HG02588 (cell line): ENCODE results near the gene UTP3.
"Not testable (repeated sequence)": the region's sequence is repeated elsewhere in the genome, so short reads cannot be mapped to it uniquely, and the experiment has no call there.

Experiments used
- ATAC-seq: cut with Tn5 transposase; IDR thresholded peaks from one replicate; pipeline ENCODE4 v1.9.1; 2021; ENCODE audit warnings: mild to moderate bottlenecking, moderate library complexity; ENCODE audit not compliant: unreplicated experiment

UTP3 gene

DNA sequence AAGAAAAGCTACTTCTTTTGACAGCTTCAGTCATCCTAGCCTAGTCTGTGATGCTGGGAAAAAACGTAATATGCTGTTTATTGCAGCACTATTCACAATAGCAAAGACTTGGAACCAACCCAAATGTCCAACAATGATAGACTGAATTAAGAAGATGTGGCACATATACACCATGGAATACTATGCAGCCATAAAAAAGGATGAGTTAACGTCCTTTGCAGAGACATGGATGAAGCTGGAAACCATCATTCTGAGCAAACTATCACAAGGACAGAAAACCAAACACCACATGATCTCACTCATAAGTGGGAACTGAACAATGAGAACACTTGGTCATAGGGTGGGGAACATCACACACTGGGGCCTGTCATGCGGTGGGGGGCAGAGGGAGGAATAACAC is 6.2 kb upstream of the UTP3 start:
- ATAC-seq = not testable (repeated sequence)

DNA sequence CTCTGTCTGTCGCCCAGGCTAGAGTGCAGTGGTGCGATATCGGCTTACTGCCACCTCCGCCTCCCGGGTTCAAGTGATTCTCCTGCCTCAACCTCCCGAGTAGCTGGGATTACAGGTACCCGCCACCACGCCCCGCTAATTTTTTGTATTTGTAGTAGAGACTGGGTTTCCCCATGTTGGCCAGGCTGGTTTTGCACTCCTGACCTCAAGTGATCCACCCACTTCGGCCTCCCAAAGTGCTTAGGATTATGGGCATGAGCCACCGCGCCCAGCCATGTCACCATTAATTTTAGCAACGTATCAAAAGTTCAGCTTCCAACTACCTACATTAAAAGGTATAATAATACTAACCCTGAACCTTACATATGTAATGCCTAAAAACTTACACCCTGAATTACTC is 940 bp upstream of the UTP3 start:
- ATAC-seq = no peak

DNA sequence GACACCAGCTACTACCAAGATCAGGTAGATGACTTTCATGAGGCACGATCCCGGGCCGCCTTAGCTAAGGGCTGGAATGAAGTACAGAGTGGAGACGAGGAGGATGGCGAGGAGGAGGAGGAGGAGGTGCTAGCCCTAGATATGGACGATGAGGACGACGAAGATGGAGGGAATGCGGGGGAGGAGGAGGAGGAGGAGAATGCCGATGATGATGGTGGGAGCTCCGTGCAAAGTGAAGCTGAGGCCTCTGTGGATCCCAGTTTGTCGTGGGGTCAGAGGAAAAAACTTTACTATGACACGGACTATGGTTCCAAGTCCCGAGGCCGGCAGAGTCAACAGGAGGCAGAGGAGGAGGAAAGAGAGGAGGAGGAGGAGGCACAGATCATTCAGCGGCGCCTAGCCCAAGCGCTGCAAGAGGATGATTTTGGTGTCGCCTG is 481 bp downstream of the UTP3 start:
- peak; percentile 0 for ATAC-seq

DNA sequence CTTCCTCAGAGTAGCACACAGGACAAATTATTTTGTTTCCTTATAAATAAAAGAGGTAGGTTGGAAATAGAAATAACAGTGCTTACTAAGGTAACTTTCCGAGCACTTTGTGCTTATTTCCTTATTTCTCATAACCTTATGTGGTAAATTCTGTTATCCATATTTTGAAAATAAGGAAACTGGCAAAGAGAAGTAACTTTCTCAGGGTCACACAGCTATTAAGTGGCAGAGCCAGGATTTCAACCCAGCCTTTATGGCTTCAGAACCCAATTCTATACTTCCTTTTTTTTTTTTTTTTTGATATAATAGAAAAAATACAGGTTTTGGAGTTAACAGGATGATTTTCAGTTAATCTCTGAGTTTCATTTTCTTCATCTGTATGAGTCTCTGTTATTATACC is 3.3 kb downstream of the UTP3 start:
- no peak for ATAC-seq

DNA sequence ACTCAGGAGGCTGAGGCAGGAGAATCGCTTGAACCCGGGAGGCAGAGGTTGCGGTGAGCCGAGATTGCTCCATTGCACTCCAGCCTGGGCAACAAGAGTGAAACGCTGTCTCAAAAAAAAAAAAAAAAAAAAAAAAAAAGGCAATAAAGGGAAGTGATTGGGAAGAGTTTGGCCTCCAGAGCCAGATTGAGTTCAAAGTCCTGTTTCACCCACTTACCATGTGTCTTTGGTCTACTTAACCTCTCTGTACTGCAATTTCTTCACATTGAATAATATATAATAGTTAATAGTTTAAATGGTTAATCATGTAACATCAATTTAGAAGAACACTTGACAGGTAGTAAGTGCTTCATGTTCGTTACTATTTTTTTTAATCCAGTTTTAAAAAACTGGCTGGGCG is 6.3 kb downstream of the UTP3 start:
- ATAC-seq = not testable (repeated sequence)

DNA sequence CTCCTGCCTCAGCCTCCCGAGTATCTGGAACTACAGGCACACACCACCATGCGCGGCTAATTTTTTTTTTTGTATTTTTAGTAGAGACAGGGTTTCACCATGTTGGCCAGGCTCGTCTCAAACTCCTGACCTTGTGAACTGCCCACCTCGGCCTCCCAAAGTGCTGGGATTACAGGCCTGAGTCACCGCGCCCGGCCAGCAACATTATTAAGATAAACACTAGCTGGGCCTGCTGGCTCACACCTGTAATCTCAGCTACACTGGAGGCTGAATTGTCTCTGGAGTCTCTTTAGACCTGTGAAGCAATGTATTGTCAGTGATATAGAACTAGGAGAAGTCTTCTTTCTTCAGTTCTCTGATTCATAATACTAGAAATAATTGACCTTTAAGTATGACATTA is 10.1 kb downstream of the UTP3 start:
- not testable (repeated sequence) for ATAC-seq

DNA sequence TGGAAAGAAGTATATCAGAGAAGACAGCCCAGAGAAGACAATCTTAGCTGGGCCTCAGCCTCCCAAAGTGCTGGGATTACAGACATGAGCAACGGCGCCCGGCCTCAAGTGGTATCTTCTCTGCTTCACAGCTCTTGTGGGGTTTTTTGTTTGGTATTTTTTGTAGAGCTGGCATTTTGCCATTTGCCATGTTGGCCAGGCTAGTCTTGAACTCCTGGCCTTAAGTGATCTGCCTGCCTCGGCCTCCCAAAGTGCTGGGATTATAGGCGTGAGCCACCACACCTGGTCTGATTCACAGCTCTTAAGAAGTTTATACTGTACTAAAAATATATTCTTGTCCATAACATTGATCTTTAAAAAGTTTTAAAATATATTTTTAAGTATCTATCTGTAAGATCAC is 12.4 kb downstream of the UTP3 start:
- no peak for ATAC-seq

DNA sequence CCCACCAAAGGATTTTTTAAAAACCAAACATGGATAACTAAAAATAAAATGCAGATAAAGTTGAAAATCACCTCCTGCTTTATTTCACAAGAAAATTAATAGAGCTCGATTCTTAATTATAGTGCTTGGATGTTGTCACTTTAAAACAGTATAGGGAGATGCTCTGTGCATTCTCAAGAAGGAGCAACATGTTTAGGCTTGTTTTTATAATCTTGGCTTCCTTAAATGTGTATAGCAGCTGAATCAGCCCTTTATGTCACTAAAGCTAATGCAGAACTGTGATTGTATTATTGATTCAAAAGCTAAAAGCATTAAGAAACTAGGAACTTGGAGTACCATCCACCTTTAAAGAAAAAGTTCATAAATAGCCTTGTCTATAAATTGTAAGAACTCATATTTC is 12.9 kb downstream of the UTP3 start:
- ATAC-seq = no peak

DNA sequence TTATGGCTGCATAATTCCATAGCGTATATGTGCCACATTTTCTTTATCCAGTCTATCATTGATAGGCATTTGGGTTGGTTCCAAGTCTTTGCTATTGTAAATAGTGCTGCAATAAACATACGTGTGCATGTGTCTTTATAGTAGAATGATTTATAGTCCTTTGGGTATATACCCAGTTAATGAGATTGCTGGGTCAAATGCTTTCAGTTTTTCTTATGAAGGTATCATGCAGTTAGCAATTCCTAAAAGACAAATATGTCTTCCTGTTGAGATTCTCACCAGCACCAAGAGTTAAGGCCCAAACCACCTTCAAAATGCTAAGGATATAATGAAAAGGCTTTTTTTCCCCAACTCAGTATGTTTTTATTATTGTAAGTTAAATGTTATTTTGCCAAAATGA is 14.3 kb downstream of the UTP3 start:
- not testable (repeated sequence) for ATAC-seq

DNA sequence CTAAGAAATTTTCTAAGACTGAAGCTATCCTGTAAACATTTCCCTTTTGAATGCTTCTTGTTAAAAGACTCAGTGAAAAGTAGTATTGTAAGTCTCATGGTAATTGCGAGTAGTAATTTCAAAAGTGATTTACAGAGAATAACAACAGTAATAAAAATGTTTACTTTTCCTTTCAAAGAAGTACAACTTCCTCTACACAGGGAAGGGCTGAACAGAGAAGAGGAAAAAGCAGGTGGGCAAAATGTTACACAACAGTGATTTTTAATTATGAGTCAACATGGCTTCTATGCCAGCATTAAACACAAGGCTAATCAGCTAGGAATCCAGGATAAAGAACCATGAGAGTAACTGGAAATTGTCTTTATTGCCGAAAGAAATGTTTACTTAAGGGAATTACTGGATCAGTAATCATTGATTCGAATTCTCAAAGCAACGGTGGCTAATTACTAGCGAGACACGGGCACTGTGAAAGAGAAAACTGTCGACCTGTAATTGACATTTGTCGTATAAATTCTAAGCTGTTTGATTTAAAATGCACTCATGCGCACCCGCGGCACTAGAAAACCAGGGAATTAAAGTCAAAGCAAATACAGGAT is 15.4 kb downstream of the UTP3 start:
- no peak for ATAC-seq

DNA sequence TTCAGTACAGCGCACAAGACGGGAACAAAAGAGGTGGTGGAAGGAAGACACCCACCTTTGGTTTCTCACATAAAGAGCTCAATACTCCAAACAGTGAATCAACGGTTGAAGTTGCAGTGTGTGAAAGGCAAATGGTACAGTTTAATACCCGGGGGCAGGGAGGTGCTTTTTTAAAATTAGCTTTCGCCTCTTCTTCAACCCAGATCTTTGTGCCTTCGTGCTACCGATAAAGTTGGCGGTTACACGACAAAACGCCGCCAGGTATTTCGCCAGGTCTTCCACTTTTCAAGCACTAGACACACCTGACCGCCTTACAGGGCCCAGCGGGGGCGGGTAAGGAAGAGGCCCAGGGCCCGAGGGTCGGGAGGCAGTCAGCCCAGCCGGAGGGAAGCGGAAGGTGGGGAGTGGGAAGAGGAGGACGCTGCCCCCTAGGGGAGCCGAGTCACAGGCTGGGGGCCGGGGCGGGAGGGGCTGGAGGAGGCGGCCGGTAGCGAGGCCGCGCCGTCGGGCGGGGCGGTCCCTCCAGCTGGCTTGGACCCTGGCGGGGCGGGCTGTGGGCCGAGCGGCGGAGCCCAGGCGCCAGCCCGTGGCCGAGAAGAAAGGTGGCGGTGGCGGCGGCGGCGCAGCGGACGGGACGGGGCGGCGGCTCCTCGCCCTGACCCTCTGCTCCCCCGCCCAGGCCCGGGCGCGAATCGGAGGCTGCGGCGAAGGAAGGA is 16.0 kb downstream of the UTP3 start:
- peak; percentile 69 for ATAC-seq

DNA sequence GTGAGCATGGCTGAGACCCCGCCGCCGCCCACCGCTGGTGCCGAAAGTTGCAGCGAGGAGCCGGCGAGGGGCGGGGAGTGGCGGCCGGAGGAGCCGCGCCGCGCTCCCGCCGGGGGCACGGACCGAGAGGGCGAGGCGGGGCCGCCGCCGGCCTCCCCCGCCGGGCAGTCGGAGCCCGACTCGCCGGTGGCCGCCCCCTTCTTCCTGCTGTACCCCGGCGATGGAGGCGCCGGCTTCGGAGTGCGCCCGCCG is 16.5 kb downstream of the UTP3 start:
- peak; percentile 35 for ATAC-seq

DNA sequence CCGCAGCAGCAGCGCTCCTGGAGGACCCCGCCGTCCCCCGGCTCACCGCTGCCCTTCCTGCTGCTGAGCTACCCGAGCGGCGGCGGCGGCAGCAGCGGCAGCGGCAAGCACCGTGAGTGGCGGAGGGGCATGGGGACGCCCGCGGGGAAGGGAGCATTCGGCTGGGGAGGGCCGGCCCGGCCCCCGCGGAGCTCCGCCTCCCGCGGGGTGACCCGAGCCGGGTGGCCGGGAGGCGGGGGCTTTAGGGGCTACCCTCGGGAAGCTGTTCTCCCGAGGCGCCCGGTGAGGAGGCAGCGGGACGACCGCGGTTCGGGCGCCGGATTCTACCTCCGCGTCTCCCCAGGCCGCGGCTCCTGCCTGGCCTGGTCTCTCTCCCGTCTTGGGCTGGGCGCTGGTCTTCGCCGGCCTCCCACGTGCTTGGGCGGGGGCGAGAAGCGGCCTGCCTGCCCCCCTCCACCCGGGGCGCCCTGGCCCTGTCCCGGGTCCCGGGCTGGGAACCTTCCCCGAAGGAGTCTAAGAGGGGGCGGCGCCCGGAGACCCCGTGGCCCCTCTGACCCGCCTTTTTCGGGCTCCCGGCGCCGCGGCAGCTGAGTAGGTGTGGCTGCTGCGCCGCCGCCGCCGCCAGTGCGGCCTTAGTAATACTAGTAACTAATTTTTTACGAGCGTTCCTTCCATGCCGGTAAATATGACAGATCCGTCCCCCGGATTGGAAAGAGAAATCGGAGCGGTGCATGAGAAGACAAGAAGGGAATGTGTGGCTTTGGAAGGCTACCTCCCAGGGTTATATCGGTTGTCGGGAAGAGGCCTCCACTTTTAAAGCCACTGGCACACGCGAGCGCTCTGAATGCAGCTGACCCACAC is 17.1 kb downstream of the UTP3 start:
- ATAC-seq = peak; percentile 62

DNA sequence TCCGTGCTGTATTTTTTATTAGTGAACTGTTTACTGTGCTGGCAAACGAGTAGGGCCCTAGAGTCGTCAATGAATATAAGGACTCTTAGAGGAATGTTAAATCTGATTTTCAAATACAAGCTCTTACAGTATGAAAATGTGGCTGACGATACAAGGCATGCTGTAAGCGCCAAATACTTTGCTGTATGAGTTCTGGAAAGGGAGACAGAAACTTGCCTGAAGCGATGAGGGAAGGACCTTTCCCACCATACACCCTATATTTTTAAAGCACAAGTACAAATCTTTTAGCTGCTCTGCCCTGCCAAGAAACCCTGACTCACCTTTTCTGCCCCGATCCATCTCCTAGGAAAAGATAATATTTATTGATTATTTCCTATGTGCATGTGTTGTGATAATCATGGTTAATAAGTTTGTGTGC is 17.7 kb downstream of the UTP3 start:
- no peak for ATAC-seq

DNA sequence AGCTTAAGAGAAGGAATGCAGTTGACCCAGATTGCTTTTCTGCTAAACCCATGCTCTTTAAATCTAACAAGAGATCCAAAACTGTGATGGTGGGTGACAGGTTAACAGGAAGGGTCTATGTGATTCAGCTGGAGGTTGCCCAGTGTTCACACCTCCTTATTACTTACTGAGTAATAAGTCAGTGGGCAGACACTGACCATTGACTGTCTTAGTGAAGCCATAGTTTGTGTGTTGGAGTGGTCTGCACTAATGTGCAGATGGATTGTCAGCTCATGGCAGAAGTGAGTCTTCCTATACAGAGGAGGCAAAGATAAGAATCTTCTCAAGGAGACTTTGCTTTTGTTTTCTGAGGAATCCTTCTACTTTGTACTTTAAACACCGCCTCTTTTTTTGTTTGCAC is 18.2 kb downstream of the UTP3 start:
- ATAC-seq = no peak

DNA sequence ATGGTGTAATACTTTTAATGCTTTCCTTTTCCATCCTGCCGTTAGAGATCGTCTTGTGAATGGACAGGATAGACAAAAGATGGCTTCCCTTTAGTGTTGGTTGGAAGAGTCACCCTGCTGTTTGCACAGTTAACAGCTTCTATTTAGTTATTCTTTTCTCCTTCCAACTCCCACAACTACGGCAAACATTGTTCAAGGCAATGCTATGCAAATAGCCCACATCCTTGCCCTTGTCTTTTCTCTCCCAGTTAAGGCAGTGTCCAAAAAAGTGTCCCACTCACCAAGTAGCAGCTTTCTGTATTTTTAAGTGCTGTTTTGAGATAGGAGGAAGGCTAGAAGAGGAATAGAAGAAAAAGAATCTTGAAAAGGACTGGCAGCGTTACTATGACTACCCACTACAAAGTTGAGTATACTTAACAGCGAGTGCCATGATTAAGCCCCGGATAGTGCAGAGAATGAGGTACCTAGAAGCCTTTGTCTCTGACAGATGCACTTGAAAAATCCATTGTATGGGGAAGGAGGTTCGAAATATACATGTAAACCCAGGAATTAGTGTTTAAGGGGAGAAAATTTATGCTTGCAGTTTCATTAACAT is 21.4 kb downstream of the UTP3 start:
- ATAC-seq = no peak

DNA sequence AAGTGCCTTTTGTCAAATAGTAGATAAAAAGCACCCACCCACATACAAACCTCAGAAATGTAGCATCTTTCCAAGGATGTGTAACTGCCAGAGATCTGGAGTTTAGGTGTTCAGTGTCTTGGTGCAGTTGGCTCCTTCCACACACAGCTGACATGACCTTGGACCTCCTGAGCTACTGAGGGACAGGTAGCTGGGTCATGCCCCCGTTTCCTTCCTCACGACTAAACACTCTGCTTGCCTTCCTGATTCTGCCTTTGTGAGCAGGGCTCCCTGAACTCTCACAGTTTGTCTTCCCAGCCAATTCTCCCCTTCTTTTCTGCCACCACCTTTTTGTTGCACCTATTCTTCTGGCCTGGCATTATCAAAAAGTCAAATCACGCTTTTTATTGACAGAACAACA is 23.3 kb downstream of the UTP3 start:
- ATAC-seq = no peak

DNA sequence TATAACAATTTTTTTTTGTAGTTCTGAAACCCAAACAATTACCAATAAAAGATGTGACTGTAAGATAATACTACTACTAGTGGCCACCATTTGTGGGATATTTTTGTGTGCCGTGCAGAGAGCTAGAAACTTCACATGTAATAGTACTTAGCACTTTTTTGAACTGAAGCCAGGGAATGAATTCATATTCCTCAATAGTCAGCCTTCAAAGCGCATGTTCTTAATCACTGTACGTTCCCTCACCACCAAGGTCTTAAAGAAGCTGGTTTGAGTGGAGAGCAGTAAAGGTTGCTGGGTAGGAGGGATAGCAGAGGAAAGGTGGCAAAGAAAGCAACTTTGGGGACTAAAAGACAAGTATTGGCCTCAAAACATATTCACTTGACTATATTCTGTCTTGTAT is 23.8 kb downstream of the UTP3 start:
- no peak for ATAC-seq

DNA sequence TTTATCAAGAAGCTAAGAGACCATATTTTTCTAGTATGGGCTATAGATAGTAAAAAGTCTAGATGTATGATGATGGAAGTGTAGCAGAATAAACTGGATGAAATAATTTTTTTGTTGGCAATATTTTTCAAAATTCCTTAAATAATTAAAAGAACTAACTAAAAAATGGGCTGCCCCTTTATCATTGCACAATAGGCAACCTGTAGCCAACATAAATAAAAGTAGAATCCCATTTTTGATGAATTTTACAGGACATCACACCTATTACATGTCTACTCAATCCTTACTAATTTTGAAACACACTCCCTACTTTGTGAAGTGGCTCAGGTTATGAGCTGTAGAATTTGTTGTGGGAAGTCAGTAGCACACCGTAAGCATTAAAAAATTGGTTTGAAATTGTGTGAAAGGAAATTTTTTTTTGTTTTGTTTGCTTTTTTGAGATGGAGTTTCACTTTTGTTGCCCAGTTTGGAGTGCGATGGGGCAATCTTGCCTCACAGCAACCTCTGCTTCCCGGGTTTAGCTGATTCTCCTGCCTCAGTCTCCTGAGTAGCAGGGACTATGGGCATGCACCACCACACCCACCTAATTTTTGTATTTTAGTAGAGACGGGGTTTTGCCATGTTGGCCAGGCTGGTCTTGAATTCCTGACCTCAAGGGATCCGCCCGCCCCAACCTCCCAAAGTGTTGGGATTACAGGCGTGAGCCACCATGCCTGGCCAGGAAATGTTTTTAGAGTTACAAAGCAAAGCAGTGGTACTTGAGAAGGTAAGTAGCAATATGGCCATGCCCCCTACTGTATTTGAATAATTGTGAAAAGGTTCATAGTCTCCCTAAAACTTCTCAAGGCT is 24.5 kb downstream of the UTP3 start:
- ATAC-seq = no peak

DNA sequence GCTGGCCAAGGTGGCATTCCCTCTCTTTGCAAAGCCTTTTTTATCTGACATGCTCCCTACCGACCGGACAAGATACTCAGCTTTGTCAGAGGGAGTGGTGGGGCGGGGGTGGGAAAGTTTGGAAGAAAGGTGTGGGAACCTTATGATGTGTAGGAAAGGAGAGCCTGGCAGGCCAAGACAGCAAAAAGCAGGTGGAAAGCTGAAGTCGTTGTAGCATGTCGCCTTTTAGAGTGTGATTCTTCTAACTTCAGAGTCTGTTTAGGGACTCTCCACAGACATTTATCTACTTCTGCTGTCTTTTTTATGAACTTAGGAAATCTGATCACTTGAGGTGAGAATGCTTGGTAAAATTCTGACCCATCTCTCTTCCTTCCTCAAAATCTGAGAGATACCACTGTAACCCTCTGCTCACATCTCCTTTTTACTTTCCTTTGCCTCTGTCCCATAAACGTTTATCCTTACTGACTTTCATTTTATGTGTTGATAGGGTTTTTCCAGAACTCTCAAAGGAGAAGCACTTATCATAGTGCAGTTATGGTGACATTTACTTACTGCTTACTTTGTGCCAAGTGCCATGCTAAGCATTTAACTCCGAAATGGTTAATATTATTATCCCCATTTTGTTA is 25.2 kb downstream of the UTP3 start:
- ATAC-seq = peak; percentile 42
